ENCODE results near the gene SGSM1.

DNA sequence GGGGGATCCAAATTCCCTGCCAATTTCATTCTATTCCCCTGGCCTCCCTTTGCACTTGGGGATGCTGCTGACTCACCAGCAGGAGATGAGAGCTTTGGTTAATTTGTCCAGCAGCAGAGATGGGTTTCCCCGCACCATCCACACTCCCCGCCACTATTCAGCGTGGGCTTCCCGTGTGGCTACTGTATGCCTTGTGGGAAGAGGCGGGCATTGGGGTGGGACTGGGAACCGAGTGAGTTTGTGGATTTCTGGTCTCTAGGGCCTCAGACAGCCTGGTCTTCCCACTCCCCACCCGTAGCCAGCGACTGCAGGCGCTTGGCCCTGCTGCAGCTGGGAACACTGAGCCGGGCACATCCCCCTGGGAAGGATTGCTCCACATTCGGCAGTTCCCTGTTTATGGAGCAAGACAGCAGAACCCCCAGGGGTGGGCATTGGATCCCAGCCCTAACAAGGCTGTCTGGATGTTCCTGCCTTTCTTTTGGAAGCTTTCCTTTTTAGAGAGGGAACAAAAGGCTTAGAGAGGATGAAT lies 169.9 kb downstream of the SGSM1 start:
- TF ChIP-seq CTCF (IDR thresholded peaks at IDR 0.05; ENCODE audit: low read depth, low read length) (no peak), MAX (IDR thresholded peaks at IDR 0.05; ENCODE audit: low read depth, low read length) (no peak), POLR2A (IDR thresholded peaks at IDR 0.05; ENCODE audit: extremely low read depth, insufficient read length) (no peak)

All from NB4 (cell line).